A549 treated with CORT108297 at 1 μM for 4 hours (cell line): Measurements from ENCODE around the gene NLRP12. TPM values are rescaled to one million over a fixed set of nuclear protein-coding genes. Genes with fewer than 3 reads are reported as not detected.

ENCODE experiments used
- total RNA-seq: library from RNA; stranded (reverse); fragments of 200-300 nt; extraction: Qiagen RNA extraction; gene quantifications from 5 replicates; pipeline ENCODE4 v1.2.3, GENCODE V29; 2022

NLRP12 gene, protein sequence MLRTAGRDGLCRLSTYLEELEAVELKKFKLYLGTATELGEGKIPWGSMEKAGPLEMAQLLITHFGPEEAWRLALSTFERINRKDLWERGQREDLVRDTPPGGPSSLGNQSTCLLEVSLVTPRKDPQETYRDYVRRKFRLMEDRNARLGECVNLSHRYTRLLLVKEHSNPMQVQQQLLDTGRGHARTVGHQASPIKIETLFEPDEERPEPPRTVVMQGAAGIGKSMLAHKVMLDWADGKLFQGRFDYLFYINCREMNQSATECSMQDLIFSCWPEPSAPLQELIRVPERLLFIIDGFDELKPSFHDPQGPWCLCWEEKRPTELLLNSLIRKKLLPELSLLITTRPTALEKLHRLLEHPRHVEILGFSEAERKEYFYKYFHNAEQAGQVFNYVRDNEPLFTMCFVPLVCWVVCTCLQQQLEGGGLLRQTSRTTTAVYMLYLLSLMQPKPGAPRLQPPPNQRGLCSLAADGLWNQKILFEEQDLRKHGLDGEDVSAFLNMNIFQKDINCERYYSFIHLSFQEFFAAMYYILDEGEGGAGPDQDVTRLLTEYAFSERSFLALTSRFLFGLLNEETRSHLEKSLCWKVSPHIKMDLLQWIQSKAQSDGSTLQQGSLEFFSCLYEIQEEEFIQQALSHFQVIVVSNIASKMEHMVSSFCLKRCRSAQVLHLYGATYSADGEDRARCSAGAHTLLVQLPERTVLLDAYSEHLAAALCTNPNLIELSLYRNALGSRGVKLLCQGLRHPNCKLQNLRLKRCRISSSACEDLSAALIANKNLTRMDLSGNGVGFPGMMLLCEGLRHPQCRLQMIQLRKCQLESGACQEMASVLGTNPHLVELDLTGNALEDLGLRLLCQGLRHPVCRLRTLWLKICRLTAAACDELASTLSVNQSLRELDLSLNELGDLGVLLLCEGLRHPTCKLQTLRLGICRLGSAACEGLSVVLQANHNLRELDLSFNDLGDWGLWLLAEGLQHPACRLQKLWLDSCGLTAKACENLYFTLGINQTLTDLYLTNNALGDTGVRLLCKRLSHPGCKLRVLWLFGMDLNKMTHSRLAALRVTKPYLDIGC
- total RNA-seq, result 0.02 to 0.04 TPM (median 0.02 TPM) in 3 of 5 replicates, not detected in the others

DNA sequence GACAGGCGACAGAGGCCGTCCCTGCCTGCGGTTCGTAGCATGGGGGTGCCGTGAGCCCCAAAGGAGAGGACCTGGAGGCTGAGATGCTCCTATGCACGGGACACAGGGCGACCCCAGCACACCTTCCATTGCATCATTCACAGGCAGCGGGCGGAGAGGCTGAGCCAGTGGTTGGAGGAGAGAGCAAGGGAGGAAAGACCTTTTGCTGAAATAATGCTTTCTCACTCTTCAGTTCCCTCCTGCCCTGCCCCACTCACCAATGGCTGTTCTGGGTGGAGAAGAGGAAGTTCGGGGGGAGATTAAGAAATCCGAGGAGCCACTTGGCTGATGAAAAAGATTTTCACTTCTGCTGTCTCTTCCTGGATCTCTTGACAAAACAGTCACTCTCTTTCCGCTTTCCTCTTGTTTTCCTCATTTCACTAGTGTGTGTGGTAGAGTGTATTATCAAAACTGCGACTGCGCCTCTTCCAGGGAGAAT, at the start of gene NLRP12:
TSS of gene NLRP12 (minus strand) at position 181 of the 478 bp plus-strand sequence. CDS start at position 41, 140 bp downstream.

DNA sequence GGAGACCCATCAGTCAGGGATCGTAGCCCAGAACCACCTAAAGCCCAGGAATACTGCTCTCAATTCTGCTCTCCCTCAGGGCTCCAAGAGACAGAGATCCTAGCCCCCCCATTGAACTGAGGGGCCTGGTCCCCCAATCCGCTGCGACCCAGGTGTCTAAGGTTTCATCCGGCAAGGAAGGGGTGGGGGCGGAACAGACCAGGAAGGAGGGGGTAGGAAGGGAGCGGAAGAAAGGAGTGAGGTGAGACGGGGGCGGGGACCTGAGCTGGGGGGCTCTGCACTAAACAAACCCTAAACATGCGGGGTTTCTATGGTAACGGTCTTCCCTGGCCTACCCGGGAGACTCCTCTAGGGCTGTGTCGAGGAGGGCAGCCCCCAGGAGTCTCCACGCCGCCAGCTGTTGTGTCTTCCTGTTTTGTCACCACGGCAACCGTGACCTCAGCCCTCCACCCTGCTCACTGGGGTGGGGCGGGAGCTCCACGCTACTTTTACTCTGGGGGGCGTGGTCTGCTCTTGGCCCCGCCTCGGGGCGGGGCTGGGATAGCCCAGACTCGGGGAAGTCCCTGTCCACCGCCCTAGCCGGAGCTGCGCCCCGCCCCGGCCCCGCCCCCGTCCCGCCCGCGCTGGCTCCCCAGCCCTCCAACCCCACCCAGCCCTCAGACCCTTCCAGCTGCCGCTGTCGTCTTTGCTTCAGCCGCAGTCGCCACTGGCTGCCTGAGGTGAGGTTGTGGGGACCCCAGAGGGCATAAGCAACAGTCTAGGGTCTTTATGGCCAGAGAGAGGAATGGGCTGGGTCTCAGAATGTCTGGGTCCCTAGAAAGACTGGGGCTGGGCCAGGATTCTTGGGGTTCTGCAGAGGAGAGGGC, 43.3 kb upstream of the NLRP12 start, which contains the start of gene MYADM:
TSS of gene MYADM (plus strand) at position 659 of the 866 bp plus-strand sequence. CDS start 5,647 bp downstream, outside the sequence.

Other genes starting within 250 kb of the NLRP12 start
- not detected in 5 replicates for gene DPRX, start 192.3 kb downstream of the NLRP12 start, total RNA-seq
- gene MYADM, start 43.6 kb upstream of the NLRP12 start, total RNA-seq, result 208 to 357 TPM (median 304 TPM) in 5 replicates
- gene PRKCG, start 57.9 kb upstream of the NLRP12 start, total RNA-seq, result 4.2 to 6.7 TPM (median 5.9 TPM) in 5 replicates
- gene CACNG7, start 85.0 kb upstream of the NLRP12 start, total RNA-seq, result 5.6 to 10.8 TPM (median 10.7 TPM) in 5 replicates
- gene CACNG8, start 138.6 kb upstream of the NLRP12 start, total RNA-seq, result 0.90 to 1.4 TPM (median 1.4 TPM) in 5 replicates
- gene CACNG6, start 167.3 kb upstream of the NLRP12 start, total RNA-seq, result 8.5 to 13.8 TPM (median 13.2 TPM) in 5 replicates
- gene VSTM1, start 239.6 kb upstream of the NLRP12 start, total RNA-seq, result 0.36 to 0.93 TPM (median 0.50 TPM) in 5 replicates